Activated CD4-positive, alpha-beta memory T cell treated with anti-CD3 and anti-CD28 coated beads, Interleukin-2, amount 10 ng/mL, durations not matched to agents 7 days and 5 days (primary cell): ENCODE data around the gene CPAMD8. TPM values are rescaled to one million over a fixed set of nuclear protein-coding genes. Genes with fewer than 3 reads are reported as not detected.
"Not testable (repeated sequence)": the region's sequence is repeated elsewhere in the genome, so short reads cannot be mapped to it uniquely, and the experiment has no call there.

Source experiments
- CTCF ChIA-PET: fragments of 350-600 bp; sonication (Branson Sonifier 250); formaldehyde crosslinking; loops from one replicate; lab custom pipeline; 2021; ENCODE audit warnings: antibody characterized with exemption, inconsistent platforms; lab: Charles Lee
- POLR2A ChIA-PET: fragments of 350-600 bp; sonication (Branson Sonifier 250); formaldehyde crosslinking; loops from one replicate; lab custom pipeline; 2021; ENCODE audit warnings: antibody characterized with exemption; lab: Charles Lee
- DNase-seq: peaks from one replicate; pipeline ENCODE4 v3.0.0-alpha.2; 2020
- H3K27ac Mint-ChIP-seq: one replicate; pipeline ENCODE4 v1.8.0; 2021; ENCODE audit warnings: mild to moderate bottlenecking, mixed read lengths
- H3K27me3 Mint-ChIP-seq: one replicate; pipeline ENCODE4 v1.8.0; 2021; ENCODE audit warnings: mixed read lengths
- H3K36me3 Mint-ChIP-seq: one replicate; pipeline ENCODE4 v1.8.0; 2021; ENCODE audit warnings: low read depth, mixed read lengths
- H3K4me1 Mint-ChIP-seq: one replicate; pipeline ENCODE4 v1.8.0; 2021; ENCODE audit warnings: mixed read lengths
- H3K4me3 Mint-ChIP-seq: one replicate; pipeline ENCODE4 v1.8.0; 2021; ENCODE audit warnings: mild to moderate bottlenecking, mixed read lengths
- H3K9me3 Mint-ChIP-seq: one replicate; pipeline ENCODE4 v1.8.0; 2021; ENCODE audit warnings: mixed read lengths
- total RNA-seq, 2 experiments: library from RNA; stranded (reverse); gene quantifications; one replicate each; pipeline ENCODE4 v1.2.3, GENCODE V29; 2021

The CPAMD8 gene
- total RNA-seq, 2 experiments from 2014 or later: 1.2 to 1.4 TPM

DNA sequence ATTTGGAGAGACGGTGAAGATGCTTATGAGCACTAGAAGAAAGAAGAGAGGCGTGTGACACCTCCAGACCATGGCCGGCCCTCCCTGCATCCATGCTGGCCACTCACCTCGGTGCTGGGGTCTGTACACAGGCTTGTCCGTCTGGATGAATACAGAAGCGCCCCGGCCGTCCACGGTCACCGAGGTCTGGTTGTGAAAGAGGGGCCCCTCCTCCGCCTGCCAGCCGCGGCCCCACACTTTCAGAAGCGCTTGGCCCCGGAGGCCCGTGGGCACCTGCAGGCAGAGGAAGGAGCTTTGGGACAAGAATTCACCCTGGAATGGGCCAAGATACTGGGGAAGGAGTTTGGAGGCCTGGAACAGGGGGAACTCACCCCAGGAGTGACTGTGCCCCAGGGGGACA lies 15.1 kb downstream of the CPAMD8 start:
- CTCF ChIA-PET: no interaction called here
- Mint-ChIP-seq H3K9me3 (peaks cover 2% of the 10 kb centered on the region), H3K27me3 (peaks cover 2% of the 10 kb centered on the region), H3K4me1 (no peaks in the 10 kb centered on the region), H3K4me3 (no peak overlapping the region), H3K27ac (no peak overlapping the region), H3K36me3 (no peaks in the 10 kb centered on the region)
- DNase-seq: no peak
- POLR2A ChIA-PET: no interaction called here

DNA sequence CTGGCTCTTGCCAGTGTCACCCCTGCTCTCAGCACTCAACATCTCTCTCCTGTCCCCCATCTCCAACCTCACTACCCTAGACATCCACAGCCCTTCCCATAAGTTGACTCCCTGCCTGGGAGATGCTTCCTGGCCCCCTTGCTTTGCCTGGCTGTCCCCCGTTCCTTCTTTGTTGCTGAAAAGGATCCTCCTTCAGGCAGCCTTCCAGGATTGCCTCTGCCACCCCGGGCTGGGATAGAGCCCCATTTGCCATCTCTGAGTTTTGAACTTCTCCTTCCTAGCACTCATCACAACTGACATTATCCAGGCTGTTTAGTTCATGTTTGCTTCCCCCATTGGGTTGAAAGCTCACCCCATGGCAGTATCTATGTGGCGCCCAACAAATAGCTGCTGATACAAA lies 20.0 kb downstream of the CPAMD8 start:
- Mint-ChIP-seq H3K36me3 (no peaks in the 10 kb centered on the region), H3K4me3 (no peak overlapping the region), H3K27me3 (no peaks in the 10 kb centered on the region), H3K27ac (no peak overlapping the region), H3K9me3 (no peaks in the 10 kb centered on the region), H3K4me1 (peaks cover 12% of the 10 kb centered on the region)
- ChIA-PET CTCF (no interaction called here), POLR2A (no interaction called here)
- DNase-seq: no peak

DNA sequence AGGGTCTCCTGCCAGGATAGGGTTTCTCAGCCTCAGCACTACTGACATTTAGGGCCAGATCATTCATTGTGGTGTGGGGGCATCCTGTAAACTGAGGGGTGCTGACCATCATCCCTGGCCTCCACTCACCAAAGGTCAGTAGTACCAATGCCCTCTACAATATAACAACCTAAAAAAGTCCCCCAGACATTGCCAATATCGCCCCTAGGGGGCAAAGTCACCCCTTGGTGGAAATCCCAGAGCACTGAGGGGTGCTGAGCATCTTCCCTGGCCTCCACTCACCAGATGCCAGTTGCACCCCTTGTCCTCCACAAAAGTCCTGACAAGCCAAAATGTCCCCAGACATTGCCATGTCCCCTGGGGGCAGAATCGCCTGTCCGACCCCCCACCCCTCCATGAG lies 21.6 kb downstream of the CPAMD8 start:
- Mint-ChIP-seq H3K4me3 (no peak overlapping the region), H3K36me3 (no peaks in the 10 kb centered on the region), H3K4me1 (peaks cover 27% of the 10 kb centered on the region), H3K27ac (no peak overlapping the region), H3K27me3 (no peaks in the 10 kb centered on the region), H3K9me3 (no peaks in the 10 kb centered on the region)
- ChIA-PET CTCF (no interaction called here), POLR2A (no interaction called here)
- DNase-seq: no peak

DNA sequence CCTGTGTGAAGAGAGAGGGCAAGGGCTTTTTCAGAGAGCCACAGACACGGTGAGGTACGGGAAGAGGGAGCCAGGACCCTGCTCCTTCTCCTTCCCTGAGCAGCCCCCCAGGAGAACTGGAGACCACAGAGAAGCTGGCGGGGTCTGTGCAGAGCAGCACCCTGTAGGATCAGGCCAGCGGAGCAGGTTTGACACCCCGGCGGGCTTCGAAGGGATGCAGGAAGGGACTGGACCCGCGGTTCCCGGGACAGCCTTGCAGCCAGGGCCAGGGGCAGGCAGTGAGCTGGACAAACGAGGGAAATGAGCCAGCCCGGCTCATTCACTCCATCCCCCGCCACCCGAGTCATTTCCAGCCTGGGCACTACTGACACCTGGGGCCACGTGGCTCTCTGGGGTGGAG lies 22.2 kb downstream of the CPAMD8 start:
- Mint-ChIP-seq H3K4me3 (no peak overlapping the region), H3K36me3 (no peaks in the 10 kb centered on the region), H3K27me3 (no peaks in the 10 kb centered on the region), H3K9me3 (no peaks in the 10 kb centered on the region), H3K4me1 (peaks cover 27% of the 10 kb centered on the region), H3K27ac (no peak overlapping the region)
- no peak for DNase-seq
- POLR2A ChIA-PET: no interaction called here
- CTCF ChIA-PET: no interaction called here

DNA sequence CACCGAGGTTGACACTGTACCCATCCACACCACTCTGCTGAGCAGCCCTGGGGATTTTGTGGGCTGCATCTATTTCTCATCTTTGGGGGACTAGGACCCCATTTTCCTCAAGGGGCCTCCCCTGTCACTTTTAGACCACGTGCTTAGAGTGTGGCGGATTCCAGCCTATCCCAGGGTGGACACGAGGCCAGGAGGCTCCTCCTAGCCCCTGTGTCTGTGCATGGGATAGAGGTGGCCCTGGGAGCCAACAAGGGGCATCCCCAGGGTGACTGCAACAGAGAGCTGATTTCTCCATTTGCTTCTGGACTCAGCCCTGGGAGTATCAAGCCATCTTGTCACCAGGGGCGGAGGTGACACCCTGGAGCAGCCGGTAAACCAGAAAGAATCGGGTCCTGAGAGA lies 24.2 kb downstream of the CPAMD8 start:
- Mint-ChIP-seq H3K27ac (peak overlapping the region; percentile 87), H3K36me3 (peaks cover 6% of the 10 kb centered on the region), H3K9me3 (peaks cover 10% of the 10 kb centered on the region), H3K4me1 (peaks cover 27% of the 10 kb centered on the region), H3K4me3 (no peak overlapping the region), H3K27me3 (no peaks in the 10 kb centered on the region)
- CTCF ChIA-PET: no interaction called here
- POLR2A ChIA-PET: no interaction called here
- DNase-seq: no peak

DNA sequence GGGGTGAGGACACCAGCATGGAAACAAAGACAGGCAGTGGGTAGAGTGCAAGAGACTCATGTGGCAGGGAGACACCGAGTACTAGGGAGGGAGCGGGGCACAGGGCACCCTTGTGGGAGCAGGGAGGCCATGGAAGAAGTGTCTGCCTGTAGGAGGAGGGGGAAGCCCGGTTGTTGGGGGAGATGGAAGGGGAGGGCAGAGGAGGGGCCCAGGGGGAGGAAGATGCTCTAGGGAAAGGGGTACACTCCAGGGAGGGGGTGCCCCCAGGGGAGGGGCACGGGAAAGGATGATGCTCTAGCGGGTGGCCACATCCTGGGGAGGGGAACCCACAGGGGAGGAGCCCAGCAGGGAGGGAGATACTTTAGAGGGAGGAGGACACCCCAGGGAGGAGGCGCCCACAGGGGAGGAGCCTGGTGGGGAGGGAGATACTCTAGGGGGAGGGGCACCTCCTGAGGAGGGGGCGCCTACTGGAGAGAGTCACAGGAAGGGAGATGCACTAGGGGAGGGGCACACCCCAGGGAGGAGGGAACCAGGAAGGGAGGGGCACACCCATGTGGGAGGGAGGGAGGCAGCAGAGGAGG lies 24.9 kb downstream of the CPAMD8 start:
- Mint-ChIP-seq H3K4me3 (peak overlapping the region; percentile 51), H3K36me3 (peaks cover 6% of the 10 kb centered on the region), H3K4me1 (peaks cover 30% of the 10 kb centered on the region), H3K9me3 (peaks cover 10% of the 10 kb centered on the region), H3K27me3 (no peaks in the 10 kb centered on the region), H3K27ac (peak overlapping the region; percentile 87)
- ChIA-PET CTCF (no interaction called here), POLR2A (no interaction called here)
- DNase-seq: peak; percentile 93

DNA sequence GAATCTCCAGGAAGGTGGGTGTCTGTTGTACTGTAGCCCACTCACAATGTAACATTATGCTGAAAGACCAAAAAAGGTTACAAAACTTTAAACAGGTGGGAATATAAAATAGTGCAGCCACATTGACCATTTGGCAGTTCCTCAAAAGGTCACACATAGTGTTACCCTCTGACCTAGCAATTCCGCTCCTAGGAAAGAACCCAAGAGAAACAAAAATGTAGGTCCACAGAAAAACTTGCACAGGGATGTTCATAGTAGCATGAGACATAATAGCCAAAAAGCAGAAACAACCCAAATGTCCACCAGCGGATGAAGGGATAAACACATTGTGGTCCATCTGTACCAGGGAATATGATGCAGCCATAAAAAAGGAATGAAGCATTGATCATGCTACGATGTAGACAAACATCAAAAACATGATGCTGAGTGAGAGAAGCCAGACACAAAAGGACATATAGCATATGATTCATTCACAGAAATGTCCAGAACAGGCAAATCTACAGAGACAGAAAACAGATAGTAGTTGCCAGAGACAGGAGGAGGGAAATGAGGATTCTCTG lies 27.9 kb downstream of the CPAMD8 start:
- ChIA-PET POLR2A (no interaction called here), CTCF (no interaction called here)
- H3K27me3 Mint-ChIP-seq: no peaks in the 10 kb centered on the region
- DNase-seq: no peak
- peaks cover 6% of the 10 kb centered on the region for H3K36me3 Mint-ChIP-seq
- no peak overlapping the region for H3K27ac Mint-ChIP-seq
- H3K9me3 Mint-ChIP-seq: peaks cover 14% of the 10 kb centered on the region
- H3K4me3 Mint-ChIP-seq: no peak overlapping the region
- peaks cover 34% of the 10 kb centered on the region for H3K4me1 Mint-ChIP-seq

DNA sequence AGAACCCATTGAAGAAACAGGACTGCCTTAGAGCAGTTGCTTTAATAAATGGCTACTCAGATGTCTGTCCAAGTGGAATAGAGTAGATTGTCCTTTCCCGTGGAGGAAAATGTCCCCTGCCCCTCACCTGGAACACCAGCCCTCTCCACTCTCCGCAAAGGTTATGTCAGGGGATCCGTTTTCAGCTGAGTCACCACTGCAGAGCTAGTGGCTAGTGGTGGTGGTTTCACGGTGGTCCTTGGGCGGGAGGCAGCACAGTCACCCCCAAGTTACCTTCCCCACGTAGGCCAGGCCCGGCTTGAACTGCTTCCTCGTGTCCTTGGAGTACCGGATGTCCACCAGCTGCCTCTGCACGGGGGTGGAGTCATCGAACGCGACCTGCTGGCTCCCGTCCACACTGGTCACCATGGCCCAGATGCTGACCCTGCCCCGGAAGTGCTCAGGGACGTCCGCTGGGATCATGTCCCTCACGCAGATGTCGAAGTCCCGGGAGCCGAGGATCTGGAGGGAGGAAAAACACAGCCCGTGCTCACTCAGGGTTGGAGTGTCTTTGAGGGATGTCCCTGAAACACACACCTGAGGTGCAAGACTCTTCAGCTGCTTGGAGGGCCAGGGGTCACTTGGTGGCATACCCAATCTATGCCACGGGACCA lies 29.6 kb downstream of the CPAMD8 start:
- peaks cover 25% of the 10 kb centered on the region for H3K4me1 Mint-ChIP-seq
- H3K27ac Mint-ChIP-seq, CTCF ChIA-PET, POLR2A ChIA-PET, H3K27me3 Mint-ChIP-seq, H3K4me3 Mint-ChIP-seq, DNase-seq, H3K36me3 Mint-ChIP-seq: not testable (repeated sequence)
- peaks cover 14% of the 10 kb centered on the region for H3K9me3 Mint-ChIP-seq

DNA sequence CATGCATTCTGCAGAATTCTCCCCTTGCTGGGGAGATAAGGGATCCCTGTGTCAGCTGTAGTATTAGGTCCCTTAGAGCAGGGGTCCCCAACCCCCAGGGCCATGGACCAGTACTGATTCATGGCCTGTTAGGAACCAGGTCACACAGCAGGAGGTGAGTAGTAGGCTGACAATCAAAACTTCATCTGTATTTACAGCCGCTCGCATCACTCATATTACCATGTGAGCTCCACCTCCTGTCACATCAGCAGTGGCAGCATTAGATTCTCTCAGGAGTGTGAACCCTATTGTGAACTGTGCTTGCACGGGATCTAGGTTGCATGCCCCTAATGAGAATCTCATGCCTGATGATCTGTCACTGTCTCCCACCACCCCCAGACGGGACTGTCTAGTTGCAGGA lies 37.9 kb downstream of the CPAMD8 start:
- no peak for DNase-seq
- H3K27ac Mint-ChIP-seq: no peak overlapping the region
- no peak overlapping the region for H3K4me3 Mint-ChIP-seq
- H3K4me1 Mint-ChIP-seq: no peaks in the 10 kb centered on the region
- POLR2A ChIA-PET: no interaction called here
- H3K9me3 Mint-ChIP-seq: peaks cover 3% of the 10 kb centered on the region
- H3K27me3 Mint-ChIP-seq: peaks cover 11% of the 10 kb centered on the region
- no peaks in the 10 kb centered on the region for H3K36me3 Mint-ChIP-seq
- CTCF ChIA-PET: no interaction called here

DNA sequence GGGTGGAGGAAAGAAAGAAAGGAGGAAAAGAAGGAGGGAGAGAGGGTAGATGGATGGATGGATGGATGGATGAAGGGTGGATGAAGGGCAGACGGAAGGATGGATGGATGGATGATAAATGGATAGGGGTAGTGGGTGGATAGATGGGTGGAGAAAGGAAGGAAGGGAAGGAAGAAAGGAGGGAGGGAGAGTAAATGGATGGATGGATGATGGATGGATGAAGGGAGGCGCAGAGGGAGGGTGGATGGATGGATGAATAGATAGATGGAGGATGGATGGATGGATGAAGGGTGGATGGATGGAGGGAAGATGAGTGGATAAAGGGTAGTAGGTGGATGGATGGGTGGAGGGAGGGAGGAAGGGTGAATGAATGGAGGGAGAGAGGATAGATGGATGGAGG lies 41.2 kb downstream of the CPAMD8 start:
- POLR2A ChIA-PET: no interaction called here
- no peak for DNase-seq
- no peak overlapping the region for H3K4me3 Mint-ChIP-seq
- peaks cover 11% of the 10 kb centered on the region for H3K27me3 Mint-ChIP-seq
- H3K27ac Mint-ChIP-seq: no peak overlapping the region
- CTCF ChIA-PET: no interaction called here
- H3K9me3 Mint-ChIP-seq: peaks cover 3% of the 10 kb centered on the region
- H3K36me3 Mint-ChIP-seq: no peaks in the 10 kb centered on the region
- H3K4me1 Mint-ChIP-seq: no peaks in the 10 kb centered on the region

DNA sequence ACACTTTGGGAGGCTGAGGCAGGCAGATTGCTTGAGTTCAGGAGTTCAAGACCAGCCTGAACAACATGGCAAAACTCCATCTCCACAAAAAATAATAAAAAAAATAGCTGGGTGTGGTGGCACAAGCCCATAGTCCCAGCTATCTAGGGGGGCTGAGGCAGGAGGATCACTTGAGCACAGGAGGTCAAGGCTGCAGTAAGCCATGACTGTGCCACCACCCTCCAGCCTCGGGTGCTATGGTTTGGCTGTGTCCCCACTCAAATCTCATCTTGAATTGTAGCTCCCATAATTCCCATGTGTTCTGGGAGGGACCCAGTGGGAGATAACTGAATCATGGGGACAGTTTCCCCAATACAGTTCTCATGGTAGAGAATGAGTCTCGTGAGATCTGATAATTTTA lies 44.0 kb downstream of the CPAMD8 start:
- H3K4me3 Mint-ChIP-seq, H3K9me3 Mint-ChIP-seq, H3K27ac Mint-ChIP-seq, CTCF ChIA-PET, H3K36me3 Mint-ChIP-seq, H3K4me1 Mint-ChIP-seq, DNase-seq, POLR2A ChIA-PET: not testable (repeated sequence)
- peaks cover 11% of the 10 kb centered on the region for H3K27me3 Mint-ChIP-seq

DNA sequence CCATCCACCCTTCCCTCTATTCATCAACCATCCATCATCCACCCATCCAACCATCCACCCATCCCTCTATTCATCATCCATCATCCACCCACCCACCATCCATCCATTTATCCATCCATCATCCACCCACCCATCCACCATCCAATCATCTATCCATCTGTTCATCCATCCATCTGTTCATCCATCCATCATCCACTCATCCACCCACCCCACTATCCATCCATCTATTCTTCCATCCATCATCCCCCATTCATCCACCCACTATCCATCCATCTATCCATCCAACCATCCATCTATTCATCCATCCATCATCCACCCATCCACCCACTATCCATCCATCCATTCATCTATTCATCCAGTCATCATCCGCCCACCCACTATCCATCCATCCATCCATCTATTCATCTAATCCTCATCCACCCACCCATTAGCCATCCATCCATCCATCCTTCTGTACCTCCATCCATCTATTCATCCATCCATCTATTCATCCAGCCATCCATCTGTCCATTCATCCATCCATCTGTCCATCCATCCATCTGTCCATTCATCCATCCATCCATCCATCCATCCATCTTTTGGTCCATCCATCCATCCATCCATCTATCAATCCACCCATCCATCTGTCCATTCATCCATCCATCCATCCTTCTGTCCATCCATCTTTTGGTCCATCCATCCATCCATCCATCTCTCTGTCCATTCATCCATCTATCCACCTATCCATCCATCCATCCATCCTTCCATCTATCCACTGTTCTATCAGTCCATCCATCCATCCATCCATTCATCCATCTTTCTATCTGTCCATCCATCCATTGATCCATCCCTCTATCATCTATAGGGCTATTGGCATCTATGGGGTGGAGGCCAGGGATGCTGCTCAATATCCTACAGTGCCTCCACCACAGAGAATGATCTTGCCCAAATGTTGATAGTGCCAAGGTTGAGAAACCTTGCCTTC lies 47.5 kb downstream of the CPAMD8 start:
- DNase-seq: no peak
- Mint-ChIP-seq H3K36me3 (no peaks in the 10 kb centered on the region), H3K4me1 (no peaks in the 10 kb centered on the region), H3K27me3 (no peaks in the 10 kb centered on the region), H3K27ac (no peak overlapping the region), H3K9me3 (peaks cover 8% of the 10 kb centered on the region), H3K4me3 (no peak overlapping the region)
- ChIA-PET POLR2A (no interaction called here), CTCF (no interaction called here)

DNA sequence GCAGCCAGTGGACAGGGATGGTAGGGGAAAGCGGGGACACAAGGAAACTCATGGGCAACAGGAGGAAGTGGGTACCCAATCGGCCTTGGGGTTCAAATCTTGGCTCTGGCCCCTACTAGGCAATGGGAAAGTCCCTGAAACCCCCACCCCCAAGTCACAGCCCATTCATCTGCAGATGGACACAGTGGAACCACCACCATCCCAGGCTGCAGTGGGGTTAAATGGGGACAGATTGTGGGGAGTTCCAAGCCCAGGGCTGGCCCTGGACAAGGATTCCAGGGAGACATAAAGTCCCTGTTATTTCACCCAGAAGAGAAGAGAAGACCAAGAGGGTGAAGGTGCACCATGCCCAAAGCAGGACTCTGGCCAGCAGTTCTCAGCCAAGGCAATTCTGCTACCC lies 48.5 kb downstream of the CPAMD8 start:
- ChIA-PET POLR2A (no interaction called here), CTCF (no interaction called here)
- Mint-ChIP-seq H3K9me3 (peaks cover 4% of the 10 kb centered on the region), H3K4me3 (no peak overlapping the region), H3K4me1 (no peaks in the 10 kb centered on the region), H3K27me3 (no peaks in the 10 kb centered on the region), H3K36me3 (no peaks in the 10 kb centered on the region), H3K27ac (no peak overlapping the region)
- no peak for DNase-seq
